Renal pelvis (tissue), 4 donors: Measurements from ENCODE around the gene DNM2. TPM values are rescaled to one million over a fixed set of nuclear protein-coding genes. Genes with fewer than 3 reads are reported as not detected.
"Not testable (repeated sequence)": the region's sequence is repeated elsewhere in the genome, so short reads cannot be mapped to it uniquely, and the experiment has no call there.

Experiments
- DNase-seq: peaks from one replicate; pipeline ENCODE4 v3.0.0-alpha.2; 2013
- polyA plus RNA-seq, 3 donors: library from polyadenylated mRNA; unstranded; fragments of 120-200 nt; gene quantifications; one replicate each; pipeline ENCODE4 v1.2.1, GENCODE V29; 2013; ENCODE audit not compliant: insufficient read length in 3 of 3

Gene DNM2
- polyA plus RNA-seq, 3 donors = 130 to 167 (median 158) TPM

GRCh38 chr19:10749435-10750384 lies 31.8 kb downstream of the DNM2 start:
- no peak for DNase-seq

- DNase-seq = no peak
Observed at GRCh38 chr19:10751109-10751953, 33.5 kb downstream of the DNM2 start.

- no peak for DNase-seq
Observed at GRCh38 chr19:10752237-10752912, 34.5 kb downstream of the DNM2 start.

- no peak for DNase-seq
Observed at GRCh38 chr19:10752913-10753704, 35.2 kb downstream of the DNM2 start.

GRCh38 chr19:10756371-10756770 lies 38.5 kb downstream of the DNM2 start:
- DNase-seq = no peak

GRCh38 chr19:10756791-10757190 lies 38.9 kb downstream of the DNM2 start:
- no peak for DNase-seq

GRCh38 chr19:10758050-10758449 lies 40.2 kb downstream of the DNM2 start:
- not testable (repeated sequence) for DNase-seq

- no peak for DNase-seq
Observed at GRCh38 chr19:10758978-10759377, 41.1 kb downstream of the DNM2 start.

GRCh38 chr19:10760273-10760944 lies 42.5 kb downstream of the DNM2 start:
- DNase-seq = peak; percentile 28

GRCh38 chr19:10761443-10762250 lies 43.8 kb downstream of the DNM2 start:
- no peak for DNase-seq

- DNase-seq = no peak
Observed at GRCh38 chr19:10762656-10763055, 44.8 kb downstream of the DNM2 start.

GRCh38 chr19:10763411-10763810 lies 45.5 kb downstream of the DNM2 start:
- no peak for DNase-seq

GRCh38 chr19:10763828-10764339 lies 46.0 kb downstream of the DNM2 start:
- peak; percentile 14 for DNase-seq

- DNase-seq = peak; percentile 77
Observed at GRCh38 chr19:10764340-10764894, 46.5 kb downstream of the DNM2 start.

- no peak for DNase-seq
Observed at GRCh38 chr19:10766049-10766623, 48.3 kb downstream of the DNM2 start.

- peak; percentile 29 for DNase-seq
Observed at GRCh38 chr19:10766671-10767201, 48.9 kb downstream of the DNM2 start.

GRCh38 chr19:10767726-10768125 lies 49.8 kb downstream of the DNM2 start:
- DNase-seq = no peak

GRCh38 chr19:10768369-10768768 lies 50.5 kb downstream of the DNM2 start:
- no peak for DNase-seq

GRCh38 chr19:10768936-10769335 lies 51.1 kb downstream of the DNM2 start:
- no peak for DNase-seq
